Measurements from ENCODE around the gene TOMM34.

Gene TOMM34

GRCh38 chr20:44950368-44950767, 9.8 kb downstream of the TOMM34 start:
- no peak for TF ChIP-seq CTCF (IDR thresholded peaks at IDR 0.05; ENCODE audit: control extremely low read depth, extremely low read depth, low read depth, missing control alignments)
- no peak for DNase-seq (ENCODE audit: extremely low spot score)
- ChIA-PET POLR2A (no interaction called here), CTCF (interaction anchor here (1.4 to 2.7 kb wide), 3 partner anchors 13 to 146 kb away, joined by 4 to 9 read pairs (median 5); no protein-coding TSS in a partner anchor)

GRCh38 chr20:44948513-44948912, 11.7 kb downstream of the TOMM34 start:
- no peak for TF ChIP-seq CTCF (IDR thresholded peaks at IDR 0.05; ENCODE audit: control extremely low read depth, extremely low read depth, low read depth, missing control alignments)
- POLR2A ChIA-PET: interaction anchor here (0.5 to 0.7 kb wide), 2 partner anchors 9 to 108 kb away, joined by 3 to 10 read pairs; no protein-coding TSS in a partner anchor
- DNase-seq (ENCODE audit: extremely low spot score): no peak
- CTCF ChIA-PET: interaction anchor here (0.8 to 1.4 kb wide), 2 partner anchors 12 to 147 kb away, joined by 4 to 5 read pairs; partner anchors contain the start of gene TOMM34

- no peak for DNase-seq (ENCODE audit: extremely low spot score)
- no peak for TF ChIP-seq CTCF (IDR thresholded peaks at IDR 0.05; ENCODE audit: control extremely low read depth, extremely low read depth, low read depth, missing control alignments)
- ChIA-PET POLR2A (no interaction called here), CTCF (interaction anchor here (0.8 to 1.4 kb wide), 3 partner anchors 12 to 148 kb away, joined by 4 to 5 read pairs (median 4); partner anchors contain the start of gene TOMM34)
These were observed 12.1 kb downstream of the TOMM34 start for GRCh38 chr20:44948107-44948506.

- CTCF ChIA-PET: interaction anchor here (1.2 to 1.5 kb wide), 5 partner anchors 8 to 44 kb away, joined by 3 to 5 read pairs (median 3); no protein-coding TSS in a partner anchor
- TF ChIP-seq CTCF (IDR thresholded peaks at IDR 0.05; ENCODE audit: control extremely low read depth, extremely low read depth, low read depth, missing control alignments): no peak
- no peak for DNase-seq (ENCODE audit: extremely low spot score)
- POLR2A ChIA-PET: no interaction called here
These were observed 13.8 kb downstream of the TOMM34 start for GRCh38 chr20:44946271-44946852.

GRCh38 chr20:44945261-44945660, 14.9 kb downstream of the TOMM34 start:
- no peak for TF ChIP-seq CTCF (IDR thresholded peaks at IDR 0.05; ENCODE audit: control extremely low read depth, extremely low read depth, low read depth, missing control alignments)
- CTCF ChIA-PET: no interaction called here
- POLR2A ChIA-PET: no interaction called here
- no peak for DNase-seq (ENCODE audit: extremely low spot score)

- no peak for TF ChIP-seq CTCF (IDR thresholded peaks at IDR 0.05; ENCODE audit: control extremely low read depth, extremely low read depth, low read depth, missing control alignments)
- POLR2A ChIA-PET: no interaction called here
- no peak for DNase-seq (ENCODE audit: extremely low spot score)
- CTCF ChIA-PET: interaction anchor here (1.8 kb wide), 1 partner anchor 8 kb away, joined by 12 read pairs; no protein-coding TSS in a partner anchor
These were observed 16.4 kb downstream of the TOMM34 start for GRCh38 chr20:44943828-44944227.

All from GM10248 (cell line).